Occipital lobe (tissue), 2 donors: ENCODE data around the gene SULT1A1. TPM values are rescaled to one million over a fixed set of nuclear protein-coding genes. Genes with fewer than 3 reads are reported as not detected.
"Not testable (repeated sequence)": the region's sequence is repeated elsewhere in the genome, so short reads cannot be mapped to it uniquely, and the experiment has no call there.

Experiments used
- DNase-seq: peaks from one replicate; lab custom pipeline; 2025; lab: John Stamatoyannopoulos, UW
- total RNA-seq: library from RNA; depleted of rRNA; stranded (reverse); fragments of >200 nt; gene quantifications from one replicate; pipeline ENCODE4 v1.2.3, GENCODE V29; 2014

The SULT1A1 gene
- 7.3 TPM for total RNA-seq

GRCh38 chr16:28609631-28610594, at the start of gene SULT1A1:
Gene SULT1A1 (minus strand): TSS chr16:28610044. CDS start chr16:28608855, 1,189 bp downstream.
- DNase-seq = no peak

GRCh38 chr16:28639959-28640358, 30.1 kb upstream of the SULT1A1 start:
- DNase-seq = not testable (repeated sequence)

GRCh38 chr16:28638359-28638758, 28.5 kb upstream of the SULT1A1 start:
- not testable (repeated sequence) for DNase-seq

GRCh38 chr16:28637765-28638164, 27.9 kb upstream of the SULT1A1 start, which contains the start of gene NPIPB8:
Gene NPIPB8 (plus strand): TSS chr16:28638065. CDS start chr16:28638361, 296 bp downstream.
- DNase-seq = not testable (repeated sequence)

- not testable (repeated sequence) for DNase-seq
Observed at GRCh38 chr16:28636093-28636823, 26.4 kb upstream of the SULT1A1 start.

- not testable (repeated sequence) for DNase-seq
Observed at GRCh38 chr16:28630905-28631304, 21.1 kb upstream of the SULT1A1 start.

- DNase-seq = peak; percentile 71
Observed at GRCh38 chr16:28623172-28623711, 13.4 kb upstream of the SULT1A1 start.

- DNase-seq = not testable (repeated sequence)
Observed at GRCh38 chr16:28622532-28623171, 12.8 kb upstream of the SULT1A1 start.

- DNase-seq = no peak
Observed at GRCh38 chr16:28621481-28622155, 11.8 kb upstream of the SULT1A1 start.

- not testable (repeated sequence) for DNase-seq
Observed at GRCh38 chr16:28620316-28620715, 10.5 kb upstream of the SULT1A1 start.

- no peak for DNase-seq
Observed at GRCh38 chr16:28617874-28618273, 8.0 kb upstream of the SULT1A1 start.

- DNase-seq = no peak
Observed at GRCh38 chr16:28616636-28617035, 6.8 kb upstream of the SULT1A1 start.

- DNase-seq = not testable (repeated sequence)
Observed at GRCh38 chr16:28616224-28616577, 6.4 kb upstream of the SULT1A1 start.

GRCh38 chr16:28615486-28616223, 5.8 kb upstream of the SULT1A1 start:
- DNase-seq = peak; percentile 28

GRCh38 chr16:28614561-28614960, 4.7 kb upstream of the SULT1A1 start:
- not testable (repeated sequence) for DNase-seq

- DNase-seq = not testable (repeated sequence)
Observed at GRCh38 chr16:28613912-28614311, 4.1 kb upstream of the SULT1A1 start.

GRCh38 chr16:28612359-28613280, 2.8 kb upstream of the SULT1A1 start:
- DNase-seq = not testable (repeated sequence)

- DNase-seq = no peak
Observed at GRCh38 chr16:28610595-28611191, 849 bp upstream of the SULT1A1 start.
